Urinary bladder (tissue), 4 donors: ENCODE results near the gene VEGFC. TPM values are rescaled to one million over a fixed set of nuclear protein-coding genes. Genes with fewer than 3 reads are reported as not detected.

Source experiments
- DNase-seq: peaks from one replicate; pipeline ENCODE4 v3.0.0-alpha.2; 2015; ENCODE audit errors: extremely low spot score
- H3K27ac ChIP-seq: one replicate; pipeline ENCODE4 v1.5.1; 2013; ENCODE audit warnings: low read depth, mild to moderate bottlenecking, moderate library complexity
- H3K36me3 ChIP-seq: one replicate; pipeline ENCODE4 v1.6.1; 2013; ENCODE audit warnings: mild to moderate bottlenecking, moderate library complexity; ENCODE audit not compliant: insufficient read depth
- H3K4me1 ChIP-seq: one replicate; pipeline ENCODE4 v1.6.1; 2013; ENCODE audit warnings: mild to moderate bottlenecking, moderate library complexity; ENCODE audit not compliant: insufficient read depth
- H3K4me3 ChIP-seq: one replicate; pipeline ENCODE4 v1.5.1; 2013; ENCODE audit warnings: low read depth, low read length
- WGBS: extraction: QIAGEN DNeasy Blood & Tissue Kit; methylation state at CpG from one replicate; pipeline ENCODE4 v1.1.7; 2013; 5-methylcytosine and 5-hydroxymethylcytosine counted together
- polyA plus RNA-seq: library from polyadenylated mRNA; stranded (reverse); fragments of 200-250 nt; gene quantifications from one replicate; pipeline ENCODE4 v1.2.3, GENCODE V29; 2013
- total RNA-seq: library from RNA; depleted of rRNA; stranded (reverse); fragments of >200 nt; gene quantifications from one replicate; pipeline ENCODE4 v1.2.3, GENCODE V29; 2014
- donor health status: healthy with polysubstance abuse.
- donor health status: healthy.

Gene VEGFC
- total and polyA plus RNA-seq, 2 donors = 9.7 to 15.4 TPM

- 96% methylated on average over 1 of the region's 1 CpG for WGBS
- no peak overlapping the region for H3K4me3 ChIP-seq
- no peaks in the 10 kb centered on the region for H3K4me1 ChIP-seq
- H3K36me3 ChIP-seq = no peaks in the 10 kb centered on the region
- DNase-seq = no peak
- H3K27ac ChIP-seq = no peak overlapping the region
Measured at GRCh38 chr4:176767183-176767582, 25.5 kb downstream of the VEGFC start.

GRCh38 chr4:176762661-176763308, 29.9 kb downstream of the VEGFC start:
- H3K27ac ChIP-seq = no peak overlapping the region
- H3K4me3 ChIP-seq = no peak overlapping the region
- 80% methylated on average over 3 of the region's 3 CpGs for WGBS
- H3K36me3 ChIP-seq = no peaks in the 10 kb centered on the region
- DNase-seq = no peak
- H3K4me1 ChIP-seq = peaks cover 2% of the 10 kb centered on the region

- Histone ChIP-seq H3K36me3 (no peaks in the 10 kb centered on the region), H3K27ac (no peak overlapping the region), H3K4me3 (no peak overlapping the region), H3K4me1 (peaks cover 2% of the 10 kb centered on the region)
- 91% methylated on average over 3 of the region's 3 CpGs for WGBS
- DNase-seq = no peak
Measured at GRCh38 chr4:176761872-176762271, 30.9 kb downstream of the VEGFC start.

GRCh38 chr4:176760471-176760870, 32.3 kb downstream of the VEGFC start:
- H3K4me3 ChIP-seq = no peak overlapping the region
- H3K27ac ChIP-seq = no peak overlapping the region
- peaks cover 2% of the 10 kb centered on the region for H3K4me1 ChIP-seq
- DNase-seq = no peak
- H3K36me3 ChIP-seq = no peaks in the 10 kb centered on the region
- 70% methylated on average over 3 of the region's 3 CpGs for WGBS

GRCh38 chr4:176758731-176759130, 34.0 kb downstream of the VEGFC start:
- WGBS = 87% methylated on average over 2 of the region's 2 CpGs
- no peak for DNase-seq
- Histone ChIP-seq H3K27ac (no peak overlapping the region), H3K4me1 (peaks cover 2% of the 10 kb centered on the region), H3K4me3 (no peak overlapping the region), H3K36me3 (no peaks in the 10 kb centered on the region)

GRCh38 chr4:176758323-176758722, 34.4 kb downstream of the VEGFC start:
- Histone ChIP-seq H3K4me3 (no peak overlapping the region), H3K4me1 (peaks cover 2% of the 10 kb centered on the region), H3K36me3 (no peaks in the 10 kb centered on the region), H3K27ac (no peak overlapping the region)
- DNase-seq = no peak
- WGBS = 88% methylated on average over 4 of the region's 4 CpGs

- 70% methylated on average over 2 of the region's 2 CpGs for WGBS
- Histone ChIP-seq H3K36me3 (no peaks in the 10 kb centered on the region), H3K27ac (no peak overlapping the region), H3K4me1 (no peaks in the 10 kb centered on the region), H3K4me3 (no peak overlapping the region)
- DNase-seq = no peak
Measured at GRCh38 chr4:176755613-176756012, 37.1 kb downstream of the VEGFC start.

GRCh38 chr4:176755001-176755400, 37.7 kb downstream of the VEGFC start:
- Histone ChIP-seq H3K36me3 (no peaks in the 10 kb centered on the region), H3K27ac (no peak overlapping the region), H3K4me1 (no peaks in the 10 kb centered on the region), H3K4me3 (no peak overlapping the region)
- no peak for DNase-seq
- WGBS = 75% methylated on average over 2 of the region's 2 CpGs

GRCh38 chr4:176753049-176753448, 39.7 kb downstream of the VEGFC start:
- Histone ChIP-seq H3K4me3 (no peak overlapping the region), H3K27ac (no peak overlapping the region), H3K36me3 (no peaks in the 10 kb centered on the region), H3K4me1 (no peaks in the 10 kb centered on the region)
- 71% methylated on average over 3 of the region's 3 CpGs for WGBS
- DNase-seq = no peak

- DNase-seq = no peak
- WGBS = 86% methylated on average over 6 of the region's 6 CpGs
- H3K4me3 ChIP-seq = no peak overlapping the region
Measured at GRCh38 chr4:176752191-176752749, 40.5 kb downstream of the VEGFC start.

GRCh38 chr4:176751061-176751460, 41.7 kb downstream of the VEGFC start:
- H3K4me3 ChIP-seq = no peak overlapping the region
- WGBS = 37% methylated on average over 2 of the region's 2 CpGs
- H3K4me1 ChIP-seq = no peaks in the 10 kb centered on the region
- H3K27ac ChIP-seq = no peak overlapping the region
- no peaks in the 10 kb centered on the region for H3K36me3 ChIP-seq
- no peak for DNase-seq

More at GRCh38 chr4:176752191-176752749, 40.5 kb downstream of the VEGFC start:
- no peak overlapping the region for H3K27ac ChIP-seq
- H3K4me1 ChIP-seq = no peaks in the 10 kb centered on the region
- no peaks in the 10 kb centered on the region for H3K36me3 ChIP-seq

GRCh38 chr4:176746846-176747245, 45.9 kb downstream of the VEGFC start:
- Histone ChIP-seq H3K4me3 (no peak overlapping the region), H3K4me1 (peaks cover 2% of the 10 kb centered on the region), H3K36me3 (no peaks in the 10 kb centered on the region), H3K27ac (no peak overlapping the region)
- 94% methylated on average over 3 of the region's 3 CpGs for WGBS
- no peak for DNase-seq

- DNase-seq = no peak
- Histone ChIP-seq H3K27ac (no peak overlapping the region), H3K36me3 (no peaks in the 10 kb centered on the region), H3K4me3 (no peak overlapping the region), H3K4me1 (peaks cover 2% of the 10 kb centered on the region)
Measured at GRCh38 chr4:176745902-176746301, 46.8 kb downstream of the VEGFC start.

GRCh38 chr4:176744091-176744490, 48.6 kb downstream of the VEGFC start:
- H3K4me3 ChIP-seq = no peak overlapping the region
- 92% methylated on average over 2 of the region's 2 CpGs for WGBS

More at GRCh38 chr4:176744091-176744490, 48.6 kb downstream of the VEGFC start:
- peaks cover 2% of the 10 kb centered on the region for H3K4me1 ChIP-seq
- no peak for DNase-seq
- no peaks in the 10 kb centered on the region for H3K36me3 ChIP-seq
- no peak overlapping the region for H3K27ac ChIP-seq
